Stimulated activated CD8-positive, alpha-beta memory T cell treated with anti-CD3 and anti-CD28 coated beads, Interleukin-12 subunit alpha, Interleukin-12 subunit beta, amount 100 ng/mL, for 1 hour (primary cell): ENCODE measurements around the gene RGS11.

Experiments used
- DNase-seq: peaks from one replicate; pipeline ENCODE4 v3.0.0-alpha.2; 2020; ENCODE audit warnings: low read depth

Gene RGS11

GRCh38 chr16:275786-276232, at the start of gene RGS11:
Gene RGS11, minus strand, starts transcription at chr16:275944. Its CDS starts 33 bp downstream, at chr16:275911.
- DNase-seq: no peak

GRCh38 chr16:324451-325334, 48.9 kb upstream of the RGS11 start:
- DNase-seq: peak; percentile 27

GRCh38 chr16:324201-324450, 48.4 kb upstream of the RGS11 start:
- DNase-seq: no peak

- DNase-seq: no peak
Measured at GRCh38 chr16:322476-323143, 46.9 kb upstream of the RGS11 start.

- DNase-seq: no peak
Measured at GRCh38 chr16:321532-321931, 45.8 kb upstream of the RGS11 start.

- no peak for DNase-seq
Measured at GRCh38 chr16:320206-320605, 44.5 kb upstream of the RGS11 start.

GRCh38 chr16:318628-319027, 42.9 kb upstream of the RGS11 start:
- DNase-seq: no peak

- no peak for DNase-seq
Measured at GRCh38 chr16:317583-317982, 41.8 kb upstream of the RGS11 start.

GRCh38 chr16:316741-317464, 41.2 kb upstream of the RGS11 start:
- no peak for DNase-seq

GRCh38 chr16:314795-315299, 39.1 kb upstream of the RGS11 start:
- no peak for DNase-seq

- DNase-seq: no peak
Measured at GRCh38 chr16:314351-314750, 38.6 kb upstream of the RGS11 start.

GRCh38 chr16:311725-312124, 36.0 kb upstream of the RGS11 start:
- DNase-seq: no peak

GRCh38 chr16:309476-309875, 33.7 kb upstream of the RGS11 start:
- no peak for DNase-seq

GRCh38 chr16:307691-308312, 32.1 kb upstream of the RGS11 start:
- no peak for DNase-seq

GRCh38 chr16:306911-307370, 31.2 kb upstream of the RGS11 start:
- DNase-seq: no peak

- no peak for DNase-seq
Measured at GRCh38 chr16:305916-306626, 30.3 kb upstream of the RGS11 start.

GRCh38 chr16:303760-304505, 28.2 kb upstream of the RGS11 start:
- no peak for DNase-seq

- DNase-seq: no peak
Measured at GRCh38 chr16:301950-302349, 26.2 kb upstream of the RGS11 start.

- DNase-seq: no peak
Measured at GRCh38 chr16:301235-301634, 25.5 kb upstream of the RGS11 start.

GRCh38 chr16:297832-298231, 22.1 kb upstream of the RGS11 start:
- DNase-seq: no peak
